PC-9 (cell line): Measurements from ENCODE around the gene DHRS7C.

Experiments
- CTCF ChIP-seq: fragments of 200-600 bp; sonication (generic); conservative IDR thresholded peaks from 2 replicates; pipeline ENCODE4 v1.6.1; 2017; ENCODE audit warnings: mixed run types, antibody characterized with exemption, mild to moderate bottlenecking, moderate library complexity
- EZH2 ChIP-seq: fragments of 200-600 bp; sonication (generic); IDR thresholded peaks from 2 replicates; pipeline ENCODE4 v1.8.0; 2017; ENCODE audit warnings: antibody characterized with exemption, low read depth

GRCh38 chr17:9771465-9771864 lies 19.9 kb downstream of the DHRS7C start:
- no peak for TF ChIP-seq EZH2
- no peak for TF ChIP-seq CTCF
